BJ (cell line): ENCODE data around the gene RNF168. TPM values are rescaled to one million over a fixed set of nuclear protein-coding genes. Genes with fewer than 3 reads are reported as not detected.

Experiments
- CTCF ChIA-PET: fragments of 350-600 bp; formaldehyde crosslinking; extraction: SDS; loops from one replicate; lab custom pipeline; 2021; ENCODE audit warnings: antibody characterized with exemption, inconsistent platforms; lab: Yijun Ruan, JAX
- POLR2A ChIA-PET: fragments of 300-600 bp; sonication (Branson Sonifier 250); formaldehyde crosslinking; extraction: SDS; loops from one replicate; lab custom pipeline; 2021; ENCODE audit warnings: antibody characterized with exemption; lab: Charles Lee
- DNase-seq: peaks from one replicate; pipeline ENCODE4 v3.0.0-alpha.2; 2011; ENCODE audit warnings: low read depth
- H3K27me3 ChIP-seq: 2 replicates; pipeline ENCODE4 v1.6.0; 2011; ENCODE audit warnings: low read length; ENCODE audit not compliant: control insufficient read depth, insufficient read depth
- H3K36me3 ChIP-seq: 2 replicates; pipeline ENCODE4 v1.5.1; 2011; ENCODE audit warnings: low read length; ENCODE audit not compliant: control insufficient read depth, insufficient read depth
- H3K4me3 ChIP-seq: 2 replicates; pipeline ENCODE4 v1.5.1; 2011; ENCODE audit warnings: low read depth, mild to moderate bottlenecking, control low read depth, low read length
- CTCF ChIP-seq: IDR thresholded peaks from 2 replicates; pipeline ENCODE4 v1.5.1; 2011; ENCODE audit warnings: low read depth, mild to moderate bottlenecking, control low read depth, inconsistent platforms, low read length, moderate library complexity; ENCODE audit not compliant: insufficient read depth
- polyA plus RNA-seq: library from polyadenylated mRNA; depleted of rRNA; stranded (reverse); fragments of >200 nt; gene quantifications from 2 replicates; pipeline ENCODE4 v1.2.3, GENCODE V29; 2011

The RNF168 gene
- polyA plus RNA-seq, 1 experiment: 2.4 TPM

GRCh38 chr3:196499807-196500524, 3.6 kb downstream of the RNF168 start:
- ChIA-PET CTCF (no interaction called here), POLR2A (no interaction called here)
- no peak for DNase-seq
- H3K36me3 ChIP-seq: peaks cover 2% of the 10 kb centered on the region
- TF ChIP-seq CTCF: no peak
- H3K27me3 ChIP-seq: no peaks in the 10 kb centered on the region
- peak overlapping the region; percentile 36 for H3K4me3 ChIP-seq

GRCh38 chr3:196499061-196499460, 4.5 kb downstream of the RNF168 start:
- DNase-seq: no peak
- H3K4me3 ChIP-seq: no peak overlapping the region
- POLR2A ChIA-PET: no interaction called here
- no peak for TF ChIP-seq CTCF
- H3K36me3 ChIP-seq: peaks cover 2% of the 10 kb centered on the region
- CTCF ChIA-PET: interaction anchor here (0.9 kb wide), 1 partner anchor 245 kb away, joined by 4 read pairs; no protein-coding TSS in a partner anchor
- H3K27me3 ChIP-seq: no peaks in the 10 kb centered on the region

- H3K27me3 ChIP-seq: no peaks in the 10 kb centered on the region
- ChIA-PET POLR2A (no interaction called here), CTCF (no interaction called here)
Measured at GRCh38 chr3:196498297-196498696, 5.3 kb downstream of the RNF168 start.

GRCh38 chr3:196496183-196496582, 7.4 kb downstream of the RNF168 start:
- H3K27me3 ChIP-seq: no peaks in the 10 kb centered on the region
- no peak overlapping the region for H3K4me3 ChIP-seq
- DNase-seq: no peak
- TF ChIP-seq CTCF: no peak
- ChIA-PET POLR2A (no interaction called here), CTCF (no interaction called here)
- peaks cover 2% of the 10 kb centered on the region for H3K36me3 ChIP-seq

More at GRCh38 chr3:196498297-196498696, 5.3 kb downstream of the RNF168 start:
- peaks cover 2% of the 10 kb centered on the region for H3K36me3 ChIP-seq
- DNase-seq: no peak
- no peak for TF ChIP-seq CTCF
- H3K4me3 ChIP-seq: no peak overlapping the region

GRCh38 chr3:196493292-196493691, 10.3 kb downstream of the RNF168 start:
- H3K27me3 ChIP-seq: no peaks in the 10 kb centered on the region
- CTCF ChIA-PET: no interaction called here
- POLR2A ChIA-PET: no interaction called here
- no peak for TF ChIP-seq CTCF
- H3K36me3 ChIP-seq: peaks cover 2% of the 10 kb centered on the region
- H3K4me3 ChIP-seq: no peak overlapping the region
- no peak for DNase-seq
